Astrocyte (in vitro differentiated cells and primary cell): ENCODE measurements around the gene MUC6. TPM values are rescaled to one million over a fixed set of nuclear protein-coding genes. Genes with fewer than 3 reads are reported as not detected.

ENCODE experiments used
- DNase-seq: peaks from one replicate; pipeline ENCODE4 v3.0.0-alpha.2; 2010; ENCODE audit warnings: low read depth
- FAIRE-seq: peaks from 2 replicates; lab custom pipeline; 2011; peaks lifted over from hg19 to GRCh38; lab: Jason Lieb, UNC
- H2AFZ ChIP-seq: 2 replicates; pipeline ENCODE4 v1.6.0; 2012; ENCODE audit warnings: low read depth, low read length, inconsistent platforms
- H3K27ac ChIP-seq: 2 replicates; pipeline ENCODE4 v1.5.1; 2011; ENCODE audit warnings: low read depth, low read length, inconsistent platforms
- H3K27me3 ChIP-seq: 2 replicates; pipeline ENCODE4 v1.6.0; 2011; ENCODE audit warnings: low read length, inconsistent platforms; ENCODE audit not compliant: insufficient read depth
- H3K36me3 ChIP-seq: 2 replicates; pipeline ENCODE4 v1.5.1; 2011; ENCODE audit warnings: low read length, inconsistent platforms; ENCODE audit not compliant: insufficient read depth
- H3K4me1 ChIP-seq: 2 replicates; pipeline ENCODE4 v1.5.1; 2011; ENCODE audit warnings: low read length, inconsistent platforms; ENCODE audit not compliant: insufficient read depth
- H3K4me2 ChIP-seq: 2 replicates; pipeline ENCODE4 v1.6.0; 2012; ENCODE audit warnings: low read length, inconsistent platforms
- H3K4me3 ChIP-seq: 2 replicates; pipeline ENCODE4 v1.5.1; 2011; ENCODE audit warnings: low read depth, mild to moderate bottlenecking, low read length, inconsistent platforms; ENCODE audit not compliant: insufficient read depth
- H3K79me2 ChIP-seq: 2 replicates; pipeline ENCODE4 v1.6.0; 2012; ENCODE audit warnings: mild to moderate bottlenecking, low read length, inconsistent platforms; ENCODE audit not compliant: insufficient read depth
- H3K9ac ChIP-seq: 2 replicates; pipeline ENCODE4 v1.6.0; 2012; ENCODE audit warnings: mild to moderate bottlenecking, low read length, inconsistent platforms
- H3K9me3 ChIP-seq: 2 replicates; pipeline ENCODE4 v1.5.1; 2012; ENCODE audit warnings: low read depth, mild to moderate bottlenecking, low read length, inconsistent platforms; ENCODE audit not compliant: insufficient read depth
- H4K20me1 ChIP-seq: 2 replicates; pipeline ENCODE4 v1.6.0; 2012; ENCODE audit warnings: low read length, inconsistent platforms; ENCODE audit not compliant: insufficient read depth
- H3K27ac Mint-ChIP-seq: one replicate; pipeline ENCODE4 v1.8.0; 2021; ENCODE audit warnings: mild to moderate bottlenecking, mixed read lengths; ENCODE audit not compliant: unreplicated experiment
- H3K27me3 Mint-ChIP-seq: one replicate; pipeline ENCODE4 v1.8.0; 2021; ENCODE audit warnings: low read depth, mixed read lengths; ENCODE audit not compliant: unreplicated experiment
- H3K36me3 Mint-ChIP-seq: one replicate; pipeline ENCODE4 v1.8.0; 2021; ENCODE audit warnings: low read depth, mixed read lengths; ENCODE audit not compliant: unreplicated experiment
- H3K4me1 Mint-ChIP-seq: one replicate; pipeline ENCODE4 v1.8.0; 2021; ENCODE audit warnings: low read depth, mixed read lengths; ENCODE audit not compliant: unreplicated experiment
- H3K4me3 Mint-ChIP-seq: one replicate; pipeline ENCODE4 v1.8.0; 2021; ENCODE audit warnings: mild to moderate bottlenecking, moderate library complexity, mixed read lengths; ENCODE audit not compliant: unreplicated experiment
- H3K9me3 Mint-ChIP-seq: one replicate; pipeline ENCODE4 v1.8.0; 2021; ENCODE audit warnings: mild to moderate bottlenecking, mixed read lengths; ENCODE audit not compliant: unreplicated experiment
- EZH2 ChIP-seq: IDR thresholded peaks from 2 replicates; pipeline ENCODE4 v1.6.1; 2012; ENCODE audit warnings: mild to moderate bottlenecking, low read length, inconsistent platforms; ENCODE audit not compliant: insufficient read depth
- total RNA-seq: library from RNA; stranded (reverse); gene quantifications from 2 replicates; pipeline ENCODE4 v1.2.1, GENCODE V29; 2021
- TF ChIP-seq, protein P1 (sequence below): IDR thresholded peaks from 2 replicates; pipeline ENCODE4 v1.5.1; 2011; ENCODE audit warnings: low read depth, mild to moderate bottlenecking, inconsistent platforms, low read length, moderate library complexity; ENCODE audit not compliant: insufficient read depth

The MUC6 gene
- total RNA-seq, 1 donor from 2014 or later = not detected

DNA sequence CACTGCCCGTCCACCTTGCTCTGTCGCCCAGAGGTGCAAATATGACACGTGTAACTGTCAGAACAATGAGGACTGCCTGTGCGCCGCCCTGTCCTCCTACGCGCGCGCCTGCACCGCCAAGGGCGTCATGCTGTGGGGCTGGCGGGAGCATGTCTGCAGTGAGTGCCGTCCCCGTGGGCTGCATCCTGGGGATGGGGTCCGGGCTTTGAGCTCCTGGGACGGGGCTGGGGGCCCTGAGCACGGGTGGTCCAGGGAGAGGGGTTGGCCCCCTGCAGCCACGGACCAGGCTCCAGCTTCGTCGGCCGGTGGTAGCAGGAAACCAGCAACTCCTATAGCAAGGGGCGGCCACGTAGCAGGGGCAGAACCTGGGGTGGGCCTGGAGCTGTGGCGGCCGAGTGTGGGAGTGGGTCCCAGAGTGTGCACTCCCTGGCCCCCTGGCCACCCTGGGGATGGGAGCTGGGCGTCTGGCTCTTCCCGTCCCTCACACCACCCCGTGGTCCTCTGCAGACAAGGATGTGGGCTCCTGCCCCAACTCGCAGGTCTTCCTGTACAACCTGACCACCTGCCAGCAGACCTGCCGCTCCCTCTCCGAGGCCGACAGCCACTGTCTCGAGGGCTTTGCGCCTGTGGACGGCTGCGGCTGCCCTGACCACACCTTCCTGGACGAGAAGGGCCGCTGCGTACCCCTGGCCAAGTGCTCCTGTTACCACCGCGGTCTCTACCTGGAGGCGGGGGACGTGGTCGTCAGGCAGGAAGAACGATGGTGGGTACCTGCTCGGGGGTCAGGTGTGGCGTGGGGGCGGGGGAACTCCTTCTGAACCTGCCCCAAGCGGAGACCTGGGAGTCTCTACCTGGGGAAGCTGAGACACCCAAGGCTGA lies 48.3 kb upstream of the MUC6 start:
- no peak for TF ChIP-seq EZH2
- TF ChIP-seq, protein P1, sequence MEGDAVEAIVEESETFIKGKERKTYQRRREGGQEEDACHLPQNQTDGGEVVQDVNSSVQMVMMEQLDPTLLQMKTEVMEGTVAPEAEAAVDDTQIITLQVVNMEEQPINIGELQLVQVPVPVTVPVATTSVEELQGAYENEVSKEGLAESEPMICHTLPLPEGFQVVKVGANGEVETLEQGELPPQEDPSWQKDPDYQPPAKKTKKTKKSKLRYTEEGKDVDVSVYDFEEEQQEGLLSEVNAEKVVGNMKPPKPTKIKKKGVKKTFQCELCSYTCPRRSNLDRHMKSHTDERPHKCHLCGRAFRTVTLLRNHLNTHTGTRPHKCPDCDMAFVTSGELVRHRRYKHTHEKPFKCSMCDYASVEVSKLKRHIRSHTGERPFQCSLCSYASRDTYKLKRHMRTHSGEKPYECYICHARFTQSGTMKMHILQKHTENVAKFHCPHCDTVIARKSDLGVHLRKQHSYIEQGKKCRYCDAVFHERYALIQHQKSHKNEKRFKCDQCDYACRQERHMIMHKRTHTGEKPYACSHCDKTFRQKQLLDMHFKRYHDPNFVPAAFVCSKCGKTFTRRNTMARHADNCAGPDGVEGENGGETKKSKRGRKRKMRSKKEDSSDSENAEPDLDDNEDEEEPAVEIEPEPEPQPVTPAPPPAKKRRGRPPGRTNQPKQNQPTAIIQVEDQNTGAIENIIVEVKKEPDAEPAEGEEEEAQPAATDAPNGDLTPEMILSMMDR = no peak
- Mint-ChIP-seq H3K36me3 (no peaks in the 10 kb centered on the region), H3K4me1 (no peaks in the 10 kb centered on the region), H3K27ac (no peak overlapping the region), H3K27me3 (no peaks in the 10 kb centered on the region), H3K4me3 (no peak overlapping the region), H3K9me3 (no peaks in the 10 kb centered on the region)
- H3K9me3 ChIP-seq = no peaks in the 10 kb centered on the region
- H3K27me3 ChIP-seq = no peaks in the 10 kb centered on the region
- no peaks in the 10 kb centered on the region for H3K79me2 ChIP-seq
- H3K4me1 ChIP-seq = no peaks in the 10 kb centered on the region
- H3K9ac ChIP-seq = no peak overlapping the region
- FAIRE-seq (no peak), DNase-seq (no peak)
- H3K4me2 ChIP-seq = no peak overlapping the region
- no peak overlapping the region for H3K4me3 ChIP-seq
- H3K36me3 ChIP-seq = no peaks in the 10 kb centered on the region
- H4K20me1 ChIP-seq = no peaks in the 10 kb centered on the region
- no peak overlapping the region for H2AFZ ChIP-seq
- no peak overlapping the region for H3K27ac ChIP-seq

DNA sequence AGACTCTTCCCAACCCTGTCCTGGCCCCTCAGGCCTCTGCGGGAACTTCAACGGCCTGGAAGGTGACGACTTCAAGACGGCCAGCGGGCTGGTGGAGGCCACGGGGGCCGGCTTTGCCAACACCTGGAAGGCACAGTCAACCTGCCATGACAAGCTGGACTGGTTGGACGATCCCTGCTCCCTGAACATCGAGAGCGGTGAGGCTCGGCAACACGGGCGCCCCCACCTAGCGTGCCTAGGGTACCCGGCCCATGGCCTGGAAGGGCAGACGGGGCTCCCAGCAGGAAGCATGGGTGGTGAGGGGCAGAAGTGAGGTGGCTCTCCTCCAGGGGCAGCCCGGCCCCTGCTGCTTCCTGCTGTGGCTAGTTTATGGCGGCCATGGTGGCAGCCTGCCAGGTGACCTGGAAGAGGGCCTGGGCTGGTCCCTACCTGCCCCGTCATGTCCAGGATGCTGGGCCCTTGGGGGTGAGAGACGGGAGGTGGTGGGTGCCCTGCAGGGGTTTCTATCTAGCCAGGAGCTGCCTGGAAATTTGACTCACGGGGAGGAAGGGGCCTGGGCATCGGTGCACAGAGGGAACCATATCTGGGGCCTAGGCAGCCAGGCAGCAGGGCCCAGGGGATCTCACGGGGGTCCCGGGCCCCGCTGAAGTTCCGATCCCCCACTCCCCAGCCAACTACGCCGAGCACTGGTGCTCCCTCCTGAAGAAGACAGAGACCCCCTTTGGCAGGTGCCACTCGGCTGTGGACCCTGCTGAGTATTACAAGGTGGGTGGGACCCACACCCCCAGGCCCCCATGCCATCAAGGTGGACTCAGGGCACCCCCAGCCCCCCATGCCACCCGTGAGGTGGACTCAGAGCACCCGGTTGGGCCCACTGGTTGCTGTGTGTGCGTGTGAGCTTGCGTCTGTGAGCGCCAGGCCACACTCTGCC lies 47.4 kb upstream of the MUC6 start:
- Histone ChIP-seq H3K27me3 (no peaks in the 10 kb centered on the region), H3K4me2 (no peak overlapping the region), H3K4me1 (no peaks in the 10 kb centered on the region), H3K9ac (no peak overlapping the region), H3K36me3 (no peaks in the 10 kb centered on the region), H2AFZ (no peak overlapping the region), H3K79me2 (no peaks in the 10 kb centered on the region), H4K20me1 (no peaks in the 10 kb centered on the region), H3K27ac (no peak overlapping the region), H3K9me3 (no peaks in the 10 kb centered on the region), H3K4me3 (no peak overlapping the region)
- DNase-seq = no peak
- no peaks in the 10 kb centered on the region for H3K27me3 Mint-ChIP-seq
- no peaks in the 10 kb centered on the region for H3K9me3 Mint-ChIP-seq
- no peak for FAIRE-seq
- TF ChIP-seq, protein P1 = no peak
- no peak for TF ChIP-seq EZH2
- H3K36me3 Mint-ChIP-seq = no peaks in the 10 kb centered on the region
- H3K27ac Mint-ChIP-seq = no peak overlapping the region
- H3K4me3 Mint-ChIP-seq = no peak overlapping the region
- no peaks in the 10 kb centered on the region for H3K4me1 Mint-ChIP-seq
